NCI-H146 (cell line): ENCODE measurements around the gene CGNL1.

ENCODE experiments used
- DNase-seq: peaks from one replicate; lab custom pipeline; 2025; lab: John Stamatoyannopoulos, UW

Gene CGNL1

DNA sequence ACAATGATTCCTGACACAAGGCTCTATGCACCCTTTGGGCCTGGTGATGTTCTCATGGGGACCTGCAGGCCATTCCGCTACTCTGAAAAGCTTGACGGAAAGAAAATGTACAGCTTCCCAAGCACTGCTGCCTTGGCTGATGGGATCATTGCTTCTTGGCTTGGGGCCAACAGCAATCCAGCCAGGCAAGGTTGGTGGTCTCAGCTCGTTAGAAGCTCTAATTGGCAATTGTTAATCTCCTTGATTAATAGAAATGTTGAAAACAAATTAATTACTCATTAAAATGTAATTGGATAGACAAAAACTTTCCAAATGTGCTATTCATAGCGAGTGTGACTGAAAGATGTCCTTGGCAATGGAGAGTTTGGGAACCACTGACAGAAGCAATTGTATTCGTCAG is 199.1 kb downstream of the CGNL1 start:
- no peak for DNase-seq

DNA sequence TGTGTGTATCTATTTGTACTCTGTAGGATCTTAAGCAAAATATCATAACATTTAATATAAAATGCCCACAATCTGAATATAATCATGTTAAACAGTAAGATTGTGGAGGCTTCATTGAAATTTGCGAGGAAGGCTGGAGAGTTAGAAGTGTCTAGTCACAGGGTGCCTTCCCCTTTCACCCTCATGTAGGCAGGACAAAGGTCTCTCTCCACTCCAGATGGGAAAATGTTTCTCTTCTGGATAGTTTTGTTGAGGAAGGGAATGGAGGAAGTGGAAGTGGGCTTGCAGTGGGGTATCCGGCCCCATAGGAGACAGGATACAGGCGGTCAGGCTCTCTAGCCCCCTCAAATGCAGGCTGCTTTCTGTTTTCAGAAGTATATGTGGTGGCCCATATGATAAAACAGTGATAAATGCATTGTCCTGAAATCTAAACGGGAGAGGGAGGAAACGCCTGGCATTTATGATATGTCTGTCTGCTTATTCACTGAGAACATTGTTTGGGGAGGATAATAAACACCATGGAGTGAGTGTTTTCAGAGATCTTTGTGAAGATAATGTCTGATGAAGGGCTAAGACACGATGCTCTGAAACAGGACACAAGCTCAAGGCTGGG is 202.1 kb downstream of the CGNL1 start:
- DNase-seq = no peak

DNA sequence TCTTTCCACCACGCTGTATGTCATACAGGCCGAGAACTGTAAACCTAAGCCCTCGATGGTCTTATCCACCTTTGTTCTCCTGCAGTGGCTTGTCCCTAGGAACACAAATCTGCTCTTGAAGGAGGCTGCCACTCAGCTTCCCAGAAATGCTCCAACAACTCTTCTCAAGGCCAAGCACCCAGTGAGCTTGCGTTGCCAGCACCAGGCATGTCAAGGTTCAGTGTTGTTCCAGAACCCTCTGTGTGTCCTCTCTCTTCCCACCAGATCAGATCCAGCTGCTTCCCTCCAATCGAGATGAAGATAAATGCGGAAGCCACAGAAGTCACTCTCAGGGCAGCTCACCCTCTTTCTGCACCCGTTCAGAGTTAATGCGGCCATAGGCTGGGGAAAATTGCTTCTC is 204.1 kb downstream of the CGNL1 start:
- no peak for DNase-seq

DNA sequence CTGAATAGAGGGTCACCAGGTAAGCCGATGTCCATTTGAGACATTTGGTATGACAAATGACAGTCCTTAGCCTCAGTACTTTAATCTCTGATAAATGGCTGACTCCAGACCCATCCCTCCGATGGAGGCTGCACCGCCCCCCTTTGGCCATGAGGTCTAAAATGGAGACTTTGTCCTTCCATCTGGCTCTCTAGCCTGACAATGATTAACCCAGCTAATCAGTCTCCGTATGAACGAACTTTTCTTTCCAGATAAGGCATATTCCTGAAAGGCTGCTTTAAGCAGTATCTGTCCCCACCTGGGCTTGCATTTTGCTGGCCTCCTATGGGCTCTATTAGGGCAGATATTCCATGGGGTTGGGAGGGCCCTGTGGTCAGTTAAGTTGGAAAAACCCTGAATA is 204.6 kb downstream of the CGNL1 start:
- DNase-seq = no peak

DNA sequence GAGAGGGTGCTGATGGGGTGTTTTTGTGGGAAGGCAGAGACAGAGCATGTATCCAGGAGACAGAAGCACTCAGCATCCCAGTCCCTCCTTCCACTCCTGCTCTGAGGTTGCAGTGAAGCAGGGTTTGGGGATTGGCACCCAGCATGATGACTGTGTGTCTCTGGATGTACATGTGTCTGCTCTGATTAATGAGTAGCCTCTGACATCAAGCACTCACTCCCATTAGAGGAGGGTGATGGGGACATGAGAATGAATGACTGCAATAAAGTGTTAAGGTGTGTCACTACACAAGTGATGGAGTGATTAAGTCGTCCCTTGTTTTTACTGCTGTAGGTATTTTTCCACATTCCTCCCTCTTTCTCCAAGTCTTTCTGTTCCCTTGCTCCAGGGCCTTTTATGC is 205.8 kb downstream of the CGNL1 start:
- DNase-seq = no peak

DNA sequence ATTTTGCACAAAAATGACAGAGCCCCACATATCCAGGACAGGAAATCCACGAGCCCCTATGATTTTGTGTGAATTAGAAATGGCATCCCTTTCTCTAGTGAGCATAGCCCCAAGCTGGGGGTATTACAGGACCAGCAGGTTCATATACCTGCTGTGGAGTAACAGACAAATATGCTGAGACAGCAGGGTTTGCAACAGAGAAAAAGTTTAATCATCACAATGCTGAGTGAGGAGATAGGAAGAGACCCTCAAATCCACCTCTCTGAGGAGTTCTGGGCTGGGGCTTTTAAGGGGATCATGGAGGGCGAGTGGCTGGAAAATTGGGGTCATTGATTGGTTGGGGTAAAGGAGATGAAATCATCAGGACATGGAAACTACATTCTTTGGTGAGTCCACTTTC is 207.0 kb downstream of the CGNL1 start:
- DNase-seq = no peak

DNA sequence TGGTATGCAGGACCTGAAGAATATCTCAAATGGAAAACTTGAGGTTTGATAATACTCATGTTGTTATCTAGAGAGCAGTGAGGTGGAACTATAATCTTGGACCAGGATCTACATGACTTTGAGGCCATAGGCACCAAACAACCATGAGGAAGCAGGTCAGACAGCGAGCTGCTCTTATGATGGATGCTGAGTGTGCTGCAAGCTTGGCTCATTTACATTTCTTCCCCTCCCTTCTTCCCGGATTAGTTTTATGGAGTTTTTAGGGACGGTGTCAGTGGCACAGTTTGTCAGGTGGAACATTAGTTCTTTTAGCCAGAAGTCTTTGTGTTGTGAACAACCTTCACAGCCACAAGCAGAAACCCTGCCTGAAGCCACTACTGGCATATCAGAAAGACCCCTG is 207.4 kb downstream of the CGNL1 start:
- DNase-seq = no peak

DNA sequence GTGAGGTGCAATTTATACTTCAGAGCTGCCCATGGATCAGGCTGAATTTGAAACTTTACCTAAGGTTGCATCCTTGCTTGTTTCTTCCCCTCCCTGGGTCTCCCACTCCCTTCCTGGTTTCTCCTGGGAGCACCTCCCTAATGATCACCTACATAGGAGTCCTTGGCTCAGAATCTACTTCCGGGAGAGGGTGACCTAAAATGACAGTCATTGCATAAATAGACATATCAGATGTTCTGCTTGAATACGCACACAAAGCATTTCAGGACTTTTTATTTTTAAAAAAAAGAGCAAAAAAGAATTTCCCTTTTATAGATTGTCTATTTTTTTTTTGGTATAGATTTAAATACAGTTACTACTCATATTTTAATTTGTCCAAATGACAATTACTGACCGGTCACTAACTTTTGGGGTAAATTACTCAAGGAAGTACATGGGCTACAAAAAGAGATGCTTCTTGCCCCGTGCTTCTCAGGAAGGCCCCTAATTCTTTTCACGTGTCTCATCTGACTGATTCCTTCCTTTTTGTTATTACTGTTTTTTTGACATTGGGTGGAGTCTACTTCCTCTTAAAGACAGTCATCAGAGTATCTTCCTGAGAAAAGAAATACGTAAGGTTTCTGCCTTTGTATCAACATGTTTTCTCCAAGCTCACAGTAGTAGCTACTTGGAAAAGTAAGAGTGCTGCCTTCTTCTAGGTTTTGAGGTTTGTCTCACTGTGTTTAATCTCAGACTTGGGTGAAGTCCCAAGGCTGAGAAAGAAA is 210.5 kb downstream of the CGNL1 start:
- no peak for DNase-seq

DNA sequence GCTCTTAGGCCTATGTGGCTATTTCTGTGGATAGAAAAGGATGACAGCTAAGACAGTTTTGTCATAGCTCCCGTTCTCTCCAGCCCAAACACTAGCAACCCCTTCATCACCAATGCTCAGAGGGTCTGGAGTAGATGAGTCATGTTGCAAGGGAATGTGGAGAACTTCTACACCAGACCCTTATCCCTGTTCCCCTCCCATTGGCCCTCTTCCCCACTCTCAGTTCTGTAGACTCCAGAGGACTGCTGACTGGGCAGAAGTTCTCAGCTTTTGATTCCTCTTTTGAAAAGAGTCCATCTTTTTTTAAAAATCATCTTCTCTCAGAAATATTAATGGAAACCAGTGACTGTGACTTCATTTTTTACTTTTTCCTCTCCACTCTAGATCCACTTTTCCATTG is 213.0 kb downstream of the CGNL1 start:
- no peak for DNase-seq

DNA sequence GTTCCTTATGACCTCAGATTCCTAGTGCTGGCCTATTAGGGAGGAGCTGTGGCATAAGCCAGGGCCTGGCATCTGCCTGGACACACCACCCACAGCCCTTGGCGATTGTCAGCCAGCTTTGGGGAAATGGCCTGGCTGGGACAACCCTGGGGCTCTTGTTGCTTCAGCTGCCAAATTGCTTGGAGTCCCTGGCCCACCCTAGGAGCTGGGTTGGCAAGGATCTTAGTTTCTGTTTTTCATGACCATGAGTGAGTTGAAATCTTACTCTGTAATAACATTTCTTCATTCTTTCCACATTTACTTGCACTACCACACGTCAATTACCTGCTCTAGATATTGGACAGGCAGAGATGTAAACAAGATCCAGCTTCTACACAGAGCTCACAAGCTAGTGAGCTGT is 213.4 kb downstream of the CGNL1 start:
- DNase-seq = no peak

DNA sequence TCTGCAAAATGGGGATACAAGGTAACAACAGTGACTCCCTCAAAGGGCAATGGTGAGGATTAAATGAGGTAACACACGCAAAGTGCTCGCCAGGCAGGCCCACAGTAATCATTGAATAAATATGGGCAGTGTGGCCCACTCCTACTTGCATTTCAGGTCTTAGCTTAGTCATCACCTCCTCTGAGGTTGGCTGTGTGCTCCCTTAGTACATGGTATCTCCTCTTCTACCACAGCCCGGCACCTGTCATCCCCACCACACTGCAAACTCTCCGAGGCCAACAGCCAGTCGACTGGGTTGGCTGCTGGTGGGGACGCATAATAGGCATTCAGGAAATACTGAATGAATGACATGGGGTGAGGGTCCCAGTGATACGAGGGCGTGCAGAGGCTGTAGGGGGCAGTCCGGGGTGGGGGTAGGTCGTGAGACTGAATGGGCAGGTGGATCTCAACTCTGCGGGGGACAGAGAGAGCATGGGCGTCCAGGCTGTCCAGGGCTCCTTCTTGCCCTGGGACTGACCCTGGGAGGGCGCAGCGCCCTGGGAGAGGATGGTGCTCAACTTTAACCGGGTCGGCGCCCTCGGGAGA is 215.0 kb downstream of the CGNL1 start:
- DNase-seq = peak; percentile 4

DNA sequence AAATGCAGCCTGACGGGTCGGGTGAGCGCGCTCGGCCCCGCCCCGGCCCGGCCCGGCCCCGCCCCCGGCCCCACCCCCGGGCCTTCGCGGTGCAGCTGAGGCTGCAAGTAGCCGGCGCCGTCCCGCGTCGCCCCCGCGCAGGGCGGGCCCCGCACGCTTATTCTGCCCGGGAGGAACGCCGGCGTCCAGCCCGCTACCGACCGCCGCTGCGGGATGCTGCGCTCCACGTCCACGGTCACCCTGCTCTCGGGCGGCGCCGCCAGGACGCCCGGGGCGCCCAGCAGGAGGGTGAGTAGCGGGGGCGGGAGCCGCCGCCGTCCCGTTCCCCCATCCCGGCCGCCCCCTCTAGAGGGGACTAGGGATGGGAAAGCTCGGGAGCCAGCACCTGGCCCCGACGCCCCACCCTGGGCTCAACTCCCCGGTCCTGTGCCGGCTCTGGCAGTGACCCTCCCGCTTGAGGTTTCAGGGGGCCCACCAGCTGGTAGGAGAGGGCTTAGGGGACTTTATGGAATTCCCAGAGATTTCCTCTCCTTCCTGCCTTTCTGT is 215.6 kb downstream of the CGNL1 start, which contains the start of gene MYZAP:
TSS of gene MYZAP (plus strand) at position 83 of the 546 bp plus-strand sequence. CDS start at position 214, 131 bp downstream.
- DNase-seq = peak; percentile 36

DNA sequence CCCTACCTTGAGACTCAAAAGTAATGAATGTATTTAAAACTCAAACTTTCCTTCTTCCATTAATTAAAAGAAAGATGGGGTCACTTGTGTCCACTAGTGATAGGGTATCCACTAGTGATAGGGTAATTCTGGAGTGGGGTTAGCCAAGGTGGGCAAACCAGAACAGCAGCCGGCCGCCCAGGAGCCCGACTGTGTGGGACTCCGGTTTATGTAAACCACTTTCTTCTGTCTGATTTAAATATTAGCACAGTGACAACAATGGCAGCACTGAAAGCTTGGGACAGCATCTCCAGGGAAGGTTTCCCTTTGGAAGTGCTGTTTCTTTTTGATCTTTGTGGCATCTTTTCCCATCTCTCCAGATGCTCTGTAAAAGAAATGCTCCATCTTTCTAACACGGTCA is 216.1 kb downstream of the CGNL1 start:
- DNase-seq = no peak

DNA sequence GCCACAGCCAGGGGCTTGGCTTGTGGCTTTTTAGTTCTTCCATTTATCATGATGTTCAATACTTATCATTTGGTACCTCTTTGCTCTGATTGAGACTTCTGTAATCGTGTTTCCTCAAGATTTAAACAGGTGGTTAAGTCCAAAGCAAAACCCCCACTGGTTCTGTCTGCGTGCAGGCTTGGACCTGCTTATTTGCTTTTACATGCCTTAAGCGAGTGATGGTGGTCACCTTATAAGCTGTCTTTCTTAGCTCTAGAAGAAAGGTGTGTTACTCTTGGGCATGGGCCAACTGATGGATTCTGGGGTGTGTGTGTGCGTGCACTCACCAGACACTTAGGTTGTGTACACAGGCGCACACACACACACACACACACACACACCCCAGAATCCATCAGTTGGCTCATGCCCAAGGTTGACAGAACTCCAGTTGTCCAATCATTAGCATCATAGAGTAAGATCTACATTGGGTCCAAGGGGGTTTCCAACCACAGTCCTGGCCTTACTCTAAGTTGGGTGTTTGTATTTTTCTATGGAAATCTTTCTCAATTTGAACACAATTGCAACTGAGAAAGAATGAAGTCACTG is 216.6 kb downstream of the CGNL1 start:
- DNase-seq = peak; percentile 13

DNA sequence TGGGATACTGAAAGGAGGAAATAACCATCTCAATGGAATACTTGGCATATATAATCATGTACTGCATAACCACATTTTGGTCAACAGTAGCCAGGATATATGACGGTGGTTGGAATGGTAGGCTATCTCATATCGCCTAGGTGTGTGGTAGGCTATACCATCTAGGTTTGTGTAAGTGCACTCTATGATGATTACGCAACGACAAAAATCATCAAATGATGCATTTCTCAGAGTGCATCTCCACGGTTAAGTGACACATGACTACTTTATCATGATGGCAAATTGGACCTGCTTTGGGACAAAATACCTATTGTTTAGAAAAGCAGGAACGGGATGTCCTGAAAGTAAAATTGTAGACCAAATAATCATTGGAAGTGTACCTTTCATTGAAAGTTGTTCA is 218.2 kb downstream of the CGNL1 start:
- DNase-seq = no peak

DNA sequence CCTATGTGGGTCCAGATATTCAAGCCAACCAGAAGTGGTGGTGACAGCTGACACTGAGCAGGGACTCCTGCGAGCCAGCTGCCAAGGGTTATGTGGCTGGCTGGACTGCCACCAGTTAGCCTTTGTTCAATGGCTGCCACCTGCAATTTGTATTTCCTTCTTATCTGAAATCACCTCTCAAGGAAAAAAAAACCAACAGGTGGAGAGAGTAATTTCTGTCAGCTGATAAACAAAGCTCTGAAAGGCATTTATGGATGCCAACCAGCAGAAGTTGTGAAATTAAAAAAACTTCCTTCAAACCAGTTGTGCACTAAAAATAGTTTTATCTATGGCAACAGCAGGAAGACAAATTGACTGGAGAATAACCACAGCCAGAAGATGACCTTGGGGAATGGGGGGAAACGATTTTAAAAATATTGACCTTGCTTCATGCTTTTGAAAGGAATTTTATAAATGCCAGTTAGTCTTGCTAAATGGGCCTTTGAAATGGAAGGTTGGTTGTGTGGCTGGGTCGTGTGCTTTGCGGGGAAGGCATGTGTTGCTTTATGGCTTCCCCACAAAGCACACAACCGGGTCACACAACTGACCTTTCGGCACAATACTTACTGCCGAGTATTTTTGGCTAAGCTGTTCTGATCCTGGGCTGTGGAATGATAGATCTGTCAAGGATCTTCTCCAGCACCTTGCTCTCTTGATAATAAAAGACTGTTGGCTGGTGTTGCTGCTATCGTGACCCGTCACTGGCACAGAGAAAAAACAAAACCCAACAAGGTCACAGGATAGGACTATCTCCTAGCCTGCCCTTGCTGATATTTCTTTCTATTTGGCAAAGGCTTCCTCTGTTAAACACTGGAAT is 218.9 kb downstream of the CGNL1 start:
- peak; percentile 85 for DNase-seq

DNA sequence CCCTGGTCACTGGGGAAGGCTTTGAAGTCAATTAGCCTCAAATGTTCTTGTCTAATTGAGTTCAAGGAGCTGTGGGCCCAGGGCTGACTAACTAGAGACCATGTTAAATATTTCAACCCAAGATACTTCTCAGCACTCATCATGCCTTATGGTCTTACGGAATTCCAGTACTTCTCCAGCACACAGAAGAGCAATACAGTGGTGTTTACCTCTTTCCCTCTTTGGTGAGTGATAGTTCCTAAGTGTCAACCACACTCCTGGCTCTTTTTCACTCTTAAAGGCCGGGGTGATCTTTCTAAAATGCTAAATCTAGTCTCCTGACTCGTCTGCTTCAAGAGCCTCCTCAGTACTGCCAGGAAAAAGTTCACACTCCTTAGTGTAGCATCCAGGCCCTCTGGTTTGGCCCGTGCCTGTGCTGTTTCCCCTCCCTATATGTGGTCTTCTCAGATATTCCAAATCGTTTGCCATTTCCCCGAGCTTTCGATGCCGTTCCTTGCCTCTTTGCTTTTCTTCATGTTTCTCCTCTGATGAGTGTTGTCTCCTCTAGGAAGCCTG is 220.1 kb downstream of the CGNL1 start:
- DNase-seq = no peak

DNA sequence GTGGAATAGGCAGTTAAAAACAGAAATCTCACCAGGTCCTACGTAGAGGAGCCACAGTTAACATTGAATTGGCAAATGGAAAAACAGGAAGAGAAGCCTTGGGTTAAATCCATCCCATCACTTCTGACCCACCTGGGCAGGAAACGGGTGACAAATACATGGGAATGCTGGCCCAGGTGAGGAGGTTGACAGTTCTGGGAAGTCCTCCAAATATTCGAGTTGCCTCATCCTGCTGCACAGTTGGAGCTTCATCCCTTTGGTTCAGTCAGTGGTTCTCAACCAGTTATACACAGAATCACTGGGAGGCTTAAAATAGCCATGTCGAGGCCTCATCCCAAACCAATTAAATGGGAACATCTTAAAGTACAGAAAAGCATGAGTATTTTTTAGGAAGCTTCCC is 220.7 kb downstream of the CGNL1 start:
- no peak for DNase-seq

DNA sequence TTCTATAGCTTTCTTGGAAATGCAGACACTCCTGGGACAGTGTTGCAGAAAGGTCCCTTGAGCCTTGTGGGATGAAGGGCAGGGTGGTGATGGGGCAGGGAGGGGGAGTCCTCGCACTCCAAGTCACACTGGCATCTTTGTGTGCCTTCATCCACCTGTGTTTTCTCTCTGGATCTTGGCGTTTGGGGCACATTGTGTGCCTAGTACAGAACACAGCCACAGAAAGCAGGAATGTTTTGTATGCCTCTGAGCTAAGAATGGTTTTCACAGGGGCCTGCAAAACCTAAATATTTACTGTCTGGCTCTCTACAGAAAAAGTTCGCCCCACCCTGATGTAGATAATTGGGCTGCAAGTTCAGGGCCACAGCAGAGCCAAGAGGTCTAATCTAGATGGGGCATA is 221.1 kb downstream of the CGNL1 start:
- DNase-seq = no peak

DNA sequence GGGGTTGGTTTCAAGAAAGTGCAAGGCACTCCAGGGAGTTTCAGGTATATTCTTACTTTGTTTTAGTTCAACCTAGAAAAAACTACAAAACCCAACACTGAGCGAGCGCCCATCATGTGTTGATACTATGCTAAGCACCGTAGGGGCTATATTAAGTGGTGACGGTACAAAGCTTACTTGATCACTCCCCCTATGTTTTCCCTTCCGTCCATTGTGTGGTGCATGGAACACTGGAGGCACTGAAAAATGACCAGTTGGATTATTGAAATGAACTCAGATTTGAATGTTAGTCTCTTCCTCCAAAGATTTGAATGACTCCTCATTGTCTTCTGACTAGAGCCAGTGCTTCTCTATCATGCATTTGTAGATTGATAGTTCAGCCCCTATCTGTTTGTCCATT is 222.0 kb downstream of the CGNL1 start:
- no peak for DNase-seq

DNA sequence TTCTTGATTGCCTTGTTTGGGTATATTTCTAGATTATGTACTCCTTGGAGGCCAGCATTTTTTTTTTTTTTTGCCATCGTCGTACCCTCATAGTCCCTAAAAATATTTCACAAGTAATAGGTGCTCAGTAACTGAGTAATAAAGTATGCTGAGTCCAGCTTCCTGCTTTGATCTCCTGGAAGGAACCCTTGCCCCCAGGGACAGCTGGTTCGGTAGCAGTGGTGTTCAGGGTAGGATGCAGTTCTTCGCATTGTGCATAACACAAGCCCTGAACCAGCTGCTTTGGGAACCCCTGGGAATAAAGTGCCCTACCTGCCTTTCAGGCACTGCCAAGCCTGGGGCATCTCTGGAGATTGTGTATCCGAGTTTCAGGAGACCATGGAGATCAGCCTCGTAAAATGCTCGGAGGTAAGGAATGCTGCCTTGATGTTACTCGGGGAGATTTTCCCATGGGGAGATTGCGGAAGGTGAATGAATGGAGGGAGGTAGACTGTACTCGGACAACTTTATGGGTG is 223.0 kb downstream of the CGNL1 start:
- DNase-seq = no peak
